ENCODE data around the gene ZC3H10. TPM values are rescaled to one million over a fixed set of nuclear protein-coding genes. Genes with fewer than 3 reads are reported as not detected.

The ZC3H10 gene
- total and polyA plus RNA-seq, 4 donors = 1.3 to 5.2 (median 1.9) TPM

GRCh38 chr12:56081393-56082347 lies 36.4 kb upstream of the ZC3H10 start:
- peak overlapping the region; percentile 87 to 92 for H3K9ac ChIP-seq (ENCODE audit: low read depth in 1 of 2, low read length in 2 of 2)
- H3K36me3 ChIP-seq (ENCODE audit: control insufficient read depth in 4 of 4, insufficient read depth in 3 of 4, low read depth in 1 of 4, low read length in 3 of 4) = peaks cover 4 to 18% (median 11%) of the 10 kb centered on the region in 4 donors
- H3K27me3 ChIP-seq (ENCODE audit: control insufficient read depth in 4 of 4, insufficient read depth in 4 of 4, low read length in 3 of 4) = no peaks in the 10 kb centered on the region
- WGBS = 19% methylated on average over 6 of the region's 6 CpGs
- no peaks in the 10 kb centered on the region for H3K9me3 ChIP-seq (ENCODE audit: control insufficient read depth in 4 of 4, low read length in 3 of 4)
- TF ChIP-seq HNF4A (conservative IDR thresholded peaks at IDR 0.05) (peak; percentile 100), FOXA1 (IDR thresholded peaks at IDR 0.05) (peak; percentile 74), ZBTB33 (IDR thresholded peaks at IDR 0.05) (peak; percentile 92), NR2F2 (IDR thresholded peaks at IDR 0.05) (peak; percentile 92), RXRA (IDR thresholded peaks at IDR 0.05) (peak; percentile 95 to 97), HNF4G (IDR thresholded peaks at IDR 0.05) (peak; percentile 100), GABPA (IDR thresholded peaks at IDR 0.05 in 1 of 2, conservative IDR thresholded peaks at IDR 0.05 in 1 of 2) (peak in 1 of 2 donors; percentile 79), TAF1 (conservative IDR thresholded peaks at IDR 0.05) (peak; percentile 87), EGR1 (IDR thresholded peaks at IDR 0.05; ENCODE audit: low read depth in 2 of 2) (peak; percentile 57 to 74), FOXA2 (IDR thresholded peaks at IDR 0.05) (peak; percentile 84), SP1 (IDR thresholded peaks at IDR 0.05) (peak; percentile 100), MAX (IDR thresholded peaks at IDR 0.05) (peak; percentile 98), JUND (IDR thresholded peaks at IDR 0.05) (peak; percentile 93 to 94), REST (IDR thresholded peaks at IDR 0.05) (peak; percentile 92), RAD21 (IDR thresholded peaks at IDR 0.05) (peak; percentile 47 to 59), YY1 (IDR thresholded peaks at IDR 0.05) (peak; percentile 83)
- TF ChIP-seq, protein P1, sequence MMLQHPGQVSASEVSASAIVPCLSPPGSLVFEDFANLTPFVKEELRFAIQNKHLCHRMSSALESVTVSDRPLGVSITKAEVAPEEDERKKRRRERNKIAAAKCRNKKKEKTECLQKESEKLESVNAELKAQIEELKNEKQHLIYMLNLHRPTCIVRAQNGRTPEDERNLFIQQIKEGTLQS (IDR thresholded peaks at IDR 0.05) = peak; percentile 80
- TF ChIP-seq, protein P2, sequence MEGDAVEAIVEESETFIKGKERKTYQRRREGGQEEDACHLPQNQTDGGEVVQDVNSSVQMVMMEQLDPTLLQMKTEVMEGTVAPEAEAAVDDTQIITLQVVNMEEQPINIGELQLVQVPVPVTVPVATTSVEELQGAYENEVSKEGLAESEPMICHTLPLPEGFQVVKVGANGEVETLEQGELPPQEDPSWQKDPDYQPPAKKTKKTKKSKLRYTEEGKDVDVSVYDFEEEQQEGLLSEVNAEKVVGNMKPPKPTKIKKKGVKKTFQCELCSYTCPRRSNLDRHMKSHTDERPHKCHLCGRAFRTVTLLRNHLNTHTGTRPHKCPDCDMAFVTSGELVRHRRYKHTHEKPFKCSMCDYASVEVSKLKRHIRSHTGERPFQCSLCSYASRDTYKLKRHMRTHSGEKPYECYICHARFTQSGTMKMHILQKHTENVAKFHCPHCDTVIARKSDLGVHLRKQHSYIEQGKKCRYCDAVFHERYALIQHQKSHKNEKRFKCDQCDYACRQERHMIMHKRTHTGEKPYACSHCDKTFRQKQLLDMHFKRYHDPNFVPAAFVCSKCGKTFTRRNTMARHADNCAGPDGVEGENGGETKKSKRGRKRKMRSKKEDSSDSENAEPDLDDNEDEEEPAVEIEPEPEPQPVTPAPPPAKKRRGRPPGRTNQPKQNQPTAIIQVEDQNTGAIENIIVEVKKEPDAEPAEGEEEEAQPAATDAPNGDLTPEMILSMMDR (IDR thresholded peaks at IDR 0.05; ENCODE audit: low read depth, low read length, missing input control) = no peak
- DNase-seq (ENCODE audit: low spot score) = peak; percentile 65
- H3K27ac ChIP-seq (ENCODE audit: low read depth in 1 of 2, low read length in 2 of 2) = peak overlapping the region; percentile 93 to 99
- peaks cover 12 to 42% (median 35%) of the 10 kb centered on the region in 4 donors for H3K4me1 ChIP-seq (ENCODE audit: control insufficient read depth in 4 of 4, insufficient read depth in 4 of 4, low read length in 3 of 4)
- peak overlapping the region; percentile 59 to 88 (median 84) for H3K4me3 ChIP-seq (ENCODE audit: low read depth in 1 of 3, low read length in 3 of 3)

Measured in liver (tissue), 9 donors.